DMS79 treated with DMSO at 0.1 percent for 48 hours (cell line): Measurements from ENCODE around the gene CLPTM1.
A peak's percentile ranks its signal among the peaks of the same experiment; 100 is the strongest.
"Not testable (repeated sequence)": the region's sequence is repeated elsewhere in the genome, so short reads cannot be mapped to it uniquely, and the experiment has no call there.

Source experiments
- DNase-seq: peaks from one replicate; lab custom pipeline; 2025; lab: John Stamatoyannopoulos, UW

CLPTM1 gene, protein sequence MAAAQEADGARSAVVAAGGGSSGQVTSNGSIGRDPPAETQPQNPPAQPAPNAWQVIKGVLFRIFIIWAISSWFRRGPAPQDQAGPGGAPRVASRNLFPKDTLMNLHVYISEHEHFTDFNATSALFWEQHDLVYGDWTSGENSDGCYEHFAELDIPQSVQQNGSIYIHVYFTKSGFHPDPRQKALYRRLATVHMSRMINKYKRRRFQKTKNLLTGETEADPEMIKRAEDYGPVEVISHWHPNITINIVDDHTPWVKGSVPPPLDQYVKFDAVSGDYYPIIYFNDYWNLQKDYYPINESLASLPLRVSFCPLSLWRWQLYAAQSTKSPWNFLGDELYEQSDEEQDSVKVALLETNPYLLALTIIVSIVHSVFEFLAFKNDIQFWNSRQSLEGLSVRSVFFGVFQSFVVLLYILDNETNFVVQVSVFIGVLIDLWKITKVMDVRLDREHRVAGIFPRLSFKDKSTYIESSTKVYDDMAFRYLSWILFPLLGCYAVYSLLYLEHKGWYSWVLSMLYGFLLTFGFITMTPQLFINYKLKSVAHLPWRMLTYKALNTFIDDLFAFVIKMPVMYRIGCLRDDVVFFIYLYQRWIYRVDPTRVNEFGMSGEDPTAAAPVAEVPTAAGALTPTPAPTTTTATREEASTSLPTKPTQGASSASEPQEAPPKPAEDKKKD

DNA sequence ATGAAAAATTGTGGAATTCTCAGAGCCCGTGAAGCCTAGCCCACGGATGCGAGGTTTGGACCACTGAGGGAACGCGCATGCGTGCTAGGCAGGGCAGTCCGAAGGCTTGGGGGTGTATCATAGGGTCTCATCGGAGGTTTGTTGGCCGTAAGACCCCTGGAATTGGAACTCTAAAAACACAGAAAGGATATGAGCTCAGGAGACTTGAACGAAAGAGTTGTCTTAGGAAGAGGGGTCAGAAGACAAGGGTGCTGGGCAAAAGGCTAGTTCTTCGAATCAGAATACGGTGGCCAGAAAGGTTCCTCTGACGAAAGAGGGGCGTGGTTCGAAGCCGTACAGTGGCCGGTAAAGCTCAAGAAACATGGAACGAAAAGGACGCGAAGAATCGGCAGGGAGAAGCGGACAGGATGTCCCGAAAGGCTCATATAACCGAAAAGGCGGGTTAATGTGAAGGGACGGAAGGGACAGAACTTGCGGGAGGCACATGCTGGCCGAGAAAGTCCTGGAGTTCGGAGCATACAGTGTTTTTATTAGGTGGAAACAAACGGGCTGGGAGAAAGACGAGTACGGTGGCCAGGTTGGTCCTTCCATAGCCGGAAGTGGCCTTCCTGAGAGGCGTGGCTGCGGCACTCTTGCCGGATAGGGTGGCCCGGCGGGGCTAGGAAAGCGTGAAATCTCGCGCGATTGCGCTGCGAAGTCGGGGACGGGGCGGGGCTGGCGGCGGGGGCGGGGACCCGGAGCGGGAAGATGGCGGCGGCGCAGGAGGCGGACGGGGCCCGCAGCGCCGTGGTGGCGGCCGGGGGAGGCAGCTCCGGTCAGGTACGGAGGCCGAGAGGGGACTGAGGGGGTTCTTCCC, at the start of gene CLPTM1:
CLPTM1 (plus strand) TSS at position 732 of the 856 bp plus-strand sequence; CDS start at position 748, 16 bp downstream.
- DNase-seq = peak; percentile 94

DNA sequence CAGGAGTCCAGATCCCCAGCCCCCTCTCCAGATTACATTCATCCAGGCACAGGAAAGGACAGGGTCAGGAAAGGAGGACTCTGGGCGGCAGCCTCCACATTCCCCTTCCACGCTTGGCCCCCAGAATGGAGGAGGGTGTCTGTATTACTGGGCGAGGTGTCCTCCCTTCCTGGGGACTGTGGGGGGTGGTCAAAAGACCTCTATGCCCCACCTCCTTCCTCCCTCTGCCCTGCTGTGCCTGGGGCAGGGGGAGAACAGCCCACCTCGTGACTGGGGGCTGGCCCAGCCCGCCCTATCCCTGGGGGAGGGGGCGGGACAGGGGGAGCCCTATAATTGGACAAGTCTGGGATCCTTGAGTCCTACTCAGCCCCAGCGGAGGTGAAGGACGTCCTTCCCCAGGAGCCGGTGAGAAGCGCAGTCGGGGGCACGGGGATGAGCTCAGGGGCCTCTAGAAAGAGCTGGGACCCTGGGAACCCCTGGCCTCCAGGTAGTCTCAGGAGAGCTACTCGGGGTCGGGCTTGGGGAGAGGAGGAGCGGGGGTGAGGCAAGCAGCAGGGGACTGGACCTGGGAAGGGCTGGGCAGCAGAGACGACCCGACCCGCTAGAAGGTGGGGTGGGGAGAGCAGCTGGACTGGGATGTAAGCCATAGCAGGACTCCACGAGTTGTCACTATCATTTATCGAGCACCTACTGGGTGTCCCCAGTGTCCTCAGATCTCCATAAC, 49.6 kb upstream of the CLPTM1 start, which contains the start of gene APOE:
APOE (plus strand) TSS at position 360 of the 724 bp plus-strand sequence. CDS start 829 bp downstream, outside the sequence.
- DNase-seq = no peak

DNA sequence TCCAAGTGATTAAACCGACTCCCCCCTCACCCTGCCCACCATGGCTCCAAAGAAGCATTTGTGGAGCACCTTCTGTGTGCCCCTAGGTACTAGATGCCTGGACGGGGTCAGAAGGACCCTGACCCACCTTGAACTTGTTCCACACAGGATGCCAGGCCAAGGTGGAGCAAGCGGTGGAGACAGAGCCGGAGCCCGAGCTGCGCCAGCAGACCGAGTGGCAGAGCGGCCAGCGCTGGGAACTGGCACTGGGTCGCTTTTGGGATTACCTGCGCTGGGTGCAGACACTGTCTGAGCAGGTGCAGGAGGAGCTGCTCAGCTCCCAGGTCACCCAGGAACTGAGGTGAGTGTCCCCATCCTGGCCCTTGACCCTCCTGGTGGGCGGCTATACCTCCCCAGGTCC, 47.6 kb upstream of the CLPTM1 start:
- no peak for DNase-seq

DNA sequence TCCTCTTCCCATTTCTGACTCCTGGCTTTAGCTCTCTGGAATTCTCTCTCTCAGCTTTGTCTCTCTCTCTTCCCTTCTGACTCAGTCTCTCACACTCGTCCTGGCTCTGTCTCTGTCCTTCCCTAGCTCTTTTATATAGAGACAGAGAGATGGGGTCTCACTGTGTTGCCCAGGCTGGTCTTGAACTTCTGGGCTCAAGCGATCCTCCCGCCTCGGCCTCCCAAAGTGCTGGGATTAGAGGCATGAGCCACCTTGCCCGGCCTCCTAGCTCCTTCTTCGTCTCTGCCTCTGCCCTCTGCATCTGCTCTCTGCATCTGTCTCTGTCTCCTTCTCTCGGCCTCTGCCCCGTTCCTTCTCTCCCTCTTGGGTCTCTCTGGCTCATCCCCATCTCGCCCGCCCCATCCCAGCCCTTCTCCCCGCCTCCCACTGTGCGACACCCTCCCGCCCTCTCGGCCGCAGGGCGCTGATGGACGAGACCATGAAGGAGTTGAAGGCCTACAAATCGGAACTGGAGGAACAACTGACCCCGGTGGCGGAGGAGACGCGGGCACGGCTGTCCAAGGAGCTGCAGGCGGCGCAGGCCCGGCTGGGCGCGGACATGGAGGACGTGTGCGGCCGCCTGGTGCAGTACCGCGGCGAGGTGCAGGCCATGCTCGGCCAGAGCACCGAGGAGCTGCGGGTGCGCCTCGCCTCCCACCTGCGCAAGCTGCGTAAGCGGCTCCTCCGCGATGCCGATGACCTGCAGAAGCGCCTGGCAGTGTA, 46.9 kb upstream of the CLPTM1 start:
- DNase-seq = no peak

DNA sequence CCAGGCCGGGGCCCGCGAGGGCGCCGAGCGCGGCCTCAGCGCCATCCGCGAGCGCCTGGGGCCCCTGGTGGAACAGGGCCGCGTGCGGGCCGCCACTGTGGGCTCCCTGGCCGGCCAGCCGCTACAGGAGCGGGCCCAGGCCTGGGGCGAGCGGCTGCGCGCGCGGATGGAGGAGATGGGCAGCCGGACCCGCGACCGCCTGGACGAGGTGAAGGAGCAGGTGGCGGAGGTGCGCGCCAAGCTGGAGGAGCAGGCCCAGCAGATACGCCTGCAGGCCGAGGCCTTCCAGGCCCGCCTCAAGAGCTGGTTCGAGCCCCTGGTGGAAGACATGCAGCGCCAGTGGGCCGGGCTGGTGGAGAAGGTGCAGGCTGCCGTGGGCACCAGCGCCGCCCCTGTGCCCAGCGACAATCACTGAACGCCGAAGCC, 46.3 kb upstream of the CLPTM1 start:
- no peak for DNase-seq

DNA sequence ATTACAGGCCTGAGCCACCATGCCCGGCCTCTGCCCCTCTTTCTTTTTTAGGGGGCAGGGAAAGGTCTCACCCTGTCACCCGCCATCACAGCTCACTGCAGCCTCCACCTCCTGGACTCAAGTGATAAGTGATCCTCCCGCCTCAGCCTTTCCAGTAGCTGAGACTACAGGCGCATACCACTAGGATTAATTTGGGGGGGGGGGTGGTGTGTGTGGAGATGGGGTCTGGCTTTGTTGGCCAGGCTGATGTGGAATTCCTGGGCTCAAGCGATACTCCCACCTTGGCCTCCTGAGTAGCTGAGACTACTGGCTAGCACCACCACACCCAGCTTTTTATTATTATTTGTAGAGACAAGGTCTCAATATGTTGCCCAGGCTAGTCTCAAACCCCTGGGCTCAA, 45.4 kb upstream of the CLPTM1 start:
- DNase-seq = no peak

DNA sequence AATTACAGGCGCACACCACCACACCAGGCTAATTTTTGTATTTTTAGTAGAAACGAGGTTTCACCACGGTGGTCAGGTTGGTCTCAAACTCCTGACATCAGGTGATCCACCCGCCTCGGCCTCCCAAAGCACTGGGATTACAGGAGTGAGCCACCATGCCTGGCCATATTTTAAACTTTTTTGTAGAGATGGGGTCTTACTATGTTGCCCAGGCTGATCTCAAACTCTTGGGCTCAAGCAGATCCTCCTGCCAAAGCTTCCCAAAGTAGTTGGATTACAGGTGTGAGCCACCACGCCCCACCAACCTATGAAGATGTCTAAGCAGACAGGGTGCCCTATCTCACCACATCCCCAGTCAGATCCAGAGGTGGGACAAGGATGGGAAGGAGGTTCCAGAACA, 43.3 kb upstream of the CLPTM1 start:
- not testable (repeated sequence) for DNase-seq

DNA sequence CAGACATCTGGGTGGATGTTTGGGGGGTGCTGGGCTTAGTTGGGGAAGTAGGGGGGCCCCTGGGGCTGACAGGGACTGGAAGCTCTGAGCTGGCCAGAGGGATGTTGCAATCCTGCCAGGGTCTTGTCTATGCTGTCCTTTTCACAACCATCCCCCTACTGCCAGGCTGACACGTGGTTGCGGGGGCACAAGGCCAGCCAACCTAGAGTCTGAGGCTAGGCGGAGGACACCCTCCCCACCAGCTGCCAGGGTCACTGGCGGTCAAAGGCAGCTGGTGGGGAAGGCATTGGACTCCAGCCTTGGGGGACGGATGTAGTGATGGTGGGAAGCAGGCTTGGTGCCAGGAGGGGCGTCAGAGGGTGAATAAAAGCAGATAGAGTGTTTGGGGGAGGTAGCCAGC, 42.3 kb upstream of the CLPTM1 start:
- no peak for DNase-seq

DNA sequence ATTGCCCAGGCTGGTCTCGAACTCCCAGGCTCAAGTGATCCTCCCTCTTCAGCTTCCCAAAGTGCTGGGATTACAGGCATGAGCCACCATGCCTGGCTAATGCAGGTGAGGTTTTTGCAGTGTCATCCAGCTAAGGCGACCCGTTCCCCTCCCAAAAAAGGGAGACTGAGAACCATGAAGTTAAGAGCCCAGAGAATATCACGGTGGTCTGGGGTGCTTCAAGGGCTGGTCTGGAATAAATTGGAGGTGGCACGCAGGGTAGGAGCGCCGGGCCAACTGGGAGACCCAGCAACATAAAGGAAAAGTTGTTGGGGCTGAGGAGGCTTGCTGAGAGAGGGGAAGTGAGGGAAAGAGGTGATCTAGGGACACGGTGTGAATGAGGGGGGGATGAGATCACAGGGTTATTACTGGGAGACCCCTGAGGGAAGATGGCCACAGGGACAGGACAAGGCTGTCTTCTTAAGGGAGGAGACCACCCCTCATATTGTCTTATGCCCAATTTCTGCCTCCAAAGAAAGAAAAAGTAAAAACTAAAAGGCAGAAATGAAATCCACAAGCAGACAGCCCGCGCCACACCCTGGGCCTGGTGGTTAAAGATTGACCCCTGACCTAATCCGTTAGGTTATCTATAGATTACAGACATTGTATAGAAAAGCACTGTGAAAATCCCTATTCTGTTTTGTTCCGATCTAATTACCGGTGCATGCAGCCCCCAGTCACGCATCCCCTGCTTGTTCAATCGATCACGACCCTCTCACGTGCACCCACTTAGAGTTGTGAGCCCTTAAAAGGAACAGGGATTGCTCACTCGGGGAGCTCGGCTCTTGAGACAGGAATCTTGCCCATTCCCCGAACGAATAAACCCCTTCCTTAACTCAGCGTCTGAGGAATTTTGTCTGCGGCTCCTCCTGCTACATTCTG, 41.4 kb upstream of the CLPTM1 start:
- not testable (repeated sequence) for DNase-seq

DNA sequence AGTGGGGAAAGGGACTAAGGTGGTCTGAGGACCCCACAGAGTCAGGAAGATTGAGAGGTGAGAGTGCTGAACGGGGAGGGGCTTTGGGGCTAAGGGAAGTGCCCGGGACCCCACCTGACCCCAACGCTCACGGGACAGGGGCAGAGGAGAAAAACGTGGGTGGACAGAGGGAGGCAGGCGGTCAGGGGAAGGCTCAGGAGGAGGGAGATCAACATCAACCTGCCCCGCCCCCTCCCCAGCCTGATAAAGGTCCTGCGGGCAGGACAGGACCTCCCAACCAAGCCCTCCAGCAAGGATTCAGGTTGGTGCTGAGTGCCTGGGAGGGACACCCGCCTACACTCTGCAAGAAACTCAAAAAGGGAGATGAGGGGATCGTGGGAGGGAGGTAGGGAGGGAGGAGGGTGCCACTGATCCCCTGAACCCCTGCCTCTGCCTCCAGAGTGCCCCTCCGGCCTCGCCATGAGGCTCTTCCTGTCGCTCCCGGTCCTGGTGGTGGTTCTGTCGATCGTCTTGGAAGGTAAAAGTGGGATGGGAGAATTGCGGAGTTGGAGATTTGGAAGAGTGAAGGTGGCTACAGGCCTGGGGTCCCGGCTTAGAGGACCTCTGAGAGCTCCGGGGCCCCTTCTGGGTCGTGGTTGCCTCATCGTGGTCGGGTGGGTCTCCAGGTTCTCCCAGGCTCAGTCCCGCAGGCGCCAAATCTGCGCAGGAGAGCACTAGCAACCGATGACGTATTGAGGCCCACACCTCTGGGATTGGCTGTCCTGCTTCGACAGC, 40.6 kb upstream of the CLPTM1 start, which contains the start of gene APOC1:
APOC1 (plus strand) TSS at position 176 of the 774 bp plus-strand sequence; CDS start at position 460, 284 bp downstream.
- DNase-seq = peak; percentile 84

DNA sequence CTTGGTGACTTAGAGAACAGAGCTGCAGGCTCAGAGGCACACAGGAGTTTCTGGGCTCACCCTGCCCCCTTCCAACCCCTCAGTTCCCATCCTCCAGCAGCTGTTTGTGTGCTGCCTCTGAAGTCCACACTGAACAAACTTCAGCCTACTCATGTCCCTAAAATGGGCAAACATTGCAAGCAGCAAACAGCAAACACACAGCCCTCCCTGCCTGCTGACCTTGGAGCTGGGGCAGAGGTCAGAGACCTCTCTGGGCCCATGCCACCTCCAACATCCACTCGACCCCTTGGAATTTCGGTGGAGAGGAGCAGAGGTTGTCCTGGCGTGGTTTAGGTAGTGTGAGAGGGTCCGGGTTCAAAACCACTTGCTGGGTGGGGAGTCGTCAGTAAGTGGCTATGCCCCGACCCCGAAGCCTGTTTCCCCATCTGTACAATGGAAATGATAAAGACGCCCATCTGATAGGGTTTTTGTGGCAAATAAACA, 30.9 kb upstream of the CLPTM1 start:
- no peak for DNase-seq

DNA sequence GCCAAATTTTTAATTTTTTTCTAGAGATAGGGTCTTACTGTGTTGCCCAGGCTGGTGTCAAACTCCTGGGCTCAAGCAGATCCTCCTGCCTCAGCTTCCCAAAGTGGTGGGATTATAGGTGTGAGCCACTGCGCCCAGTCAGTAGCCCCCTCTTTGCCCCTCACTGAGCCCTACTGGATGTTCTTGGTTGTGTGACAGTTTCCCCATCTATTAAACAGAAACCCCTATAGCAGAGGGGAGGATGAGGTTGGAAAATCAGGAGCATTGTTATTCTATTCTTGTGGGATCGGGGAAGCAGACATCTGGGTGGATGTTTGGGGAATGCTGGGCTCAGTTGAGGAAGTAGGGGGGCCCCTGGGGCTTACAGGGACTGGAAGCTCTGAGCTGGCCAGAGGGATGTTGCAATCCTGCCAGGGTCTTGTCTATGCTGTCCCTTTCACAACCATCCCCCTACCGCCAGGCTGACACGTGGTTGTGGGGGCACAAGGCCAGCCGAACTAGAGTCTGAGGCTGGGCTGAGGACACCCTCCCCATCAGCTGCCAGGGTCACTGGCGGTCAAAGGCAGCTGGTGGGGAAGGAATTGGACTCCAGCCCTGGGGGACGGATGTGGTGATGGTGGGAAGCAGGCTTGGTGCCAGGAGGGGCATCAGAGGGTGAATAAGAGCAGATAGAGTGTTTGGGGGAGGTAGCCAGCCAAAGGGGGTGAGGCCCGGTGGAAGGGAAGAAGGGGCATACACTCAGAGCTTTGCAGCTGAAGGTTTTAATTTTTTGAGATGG, 29.9 kb upstream of the CLPTM1 start:
- peak; percentile 11 for DNase-seq

DNA sequence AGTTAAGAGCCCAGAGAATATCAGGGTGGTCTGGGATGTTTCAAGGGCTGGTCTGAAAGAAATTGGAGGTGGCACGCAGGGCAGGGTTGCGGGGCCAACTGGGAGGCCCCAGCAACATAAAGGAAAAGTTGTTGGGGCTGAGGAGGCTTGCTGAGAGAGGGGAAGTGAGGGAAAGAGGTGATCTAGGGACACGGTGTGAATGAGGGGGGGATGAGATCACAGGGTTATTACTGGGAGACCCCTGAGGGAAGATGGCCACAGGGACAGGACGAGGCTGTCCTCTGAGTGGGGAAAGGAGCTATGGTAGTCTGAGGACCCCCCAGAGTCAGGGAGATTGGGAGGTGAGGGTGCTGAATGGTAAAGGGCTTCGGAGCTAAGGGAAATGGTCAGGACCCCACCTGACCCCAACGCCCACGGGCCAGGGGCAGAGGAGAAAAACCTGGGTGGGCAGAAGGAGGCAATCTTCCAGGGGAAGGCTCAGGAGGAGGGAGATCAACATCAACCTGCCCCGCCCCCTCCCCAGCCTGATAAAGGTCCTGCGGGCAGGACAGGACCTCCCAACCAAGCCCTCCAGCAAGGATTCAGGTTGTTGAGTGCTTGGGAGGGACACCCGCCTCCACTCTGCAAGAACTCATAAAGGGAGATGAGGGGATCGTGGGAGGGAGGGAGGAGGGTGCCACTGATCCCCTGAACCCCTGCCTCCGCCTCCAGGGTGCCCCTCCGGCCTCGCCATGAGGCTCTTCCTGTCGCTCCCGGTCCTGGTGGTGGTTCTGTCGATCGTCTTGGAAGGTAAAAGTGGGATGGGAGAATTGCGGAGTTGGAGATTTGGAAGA, 28.7 kb upstream of the CLPTM1 start:
- DNase-seq = not testable (repeated sequence)

DNA sequence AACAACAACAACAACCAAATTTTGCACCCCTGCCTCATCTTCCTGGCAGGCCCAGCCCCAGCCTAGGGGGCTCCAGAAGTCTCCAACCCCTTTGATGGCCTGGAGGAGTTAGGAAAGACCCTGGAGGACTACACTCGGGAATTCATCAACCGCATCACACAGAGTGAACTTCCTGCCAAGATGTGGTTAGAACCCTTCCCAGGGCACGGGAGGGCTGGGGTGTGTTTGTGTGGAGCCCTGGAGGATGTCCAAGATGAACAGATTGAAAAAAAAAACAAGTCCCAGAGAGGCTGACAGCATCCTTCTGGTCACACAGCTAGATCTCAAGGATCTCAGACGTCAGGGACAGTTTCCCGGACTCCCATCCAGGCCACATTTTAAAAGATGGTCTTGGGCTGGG, 27.4 kb upstream of the CLPTM1 start:
- no peak for DNase-seq

DNA sequence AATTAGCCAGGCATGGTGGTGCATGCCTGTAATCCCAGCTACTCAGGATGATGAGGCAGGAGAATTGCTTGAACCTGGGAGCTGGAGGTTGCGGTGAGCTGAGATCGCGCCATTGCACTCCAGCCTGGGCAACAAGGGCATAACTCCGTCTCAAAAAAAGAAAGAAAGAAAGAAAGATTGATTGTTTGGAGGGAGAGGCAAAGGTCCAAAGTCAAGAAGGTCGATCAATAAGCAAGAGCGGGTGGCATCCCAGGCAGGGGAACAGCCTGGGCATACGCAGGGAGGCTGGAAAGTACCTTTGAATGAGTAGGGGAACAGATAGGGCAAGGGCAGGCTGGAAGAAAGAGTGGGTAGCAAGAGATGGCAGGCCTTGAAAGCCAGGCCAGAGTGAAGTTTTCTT, 25.1 kb upstream of the CLPTM1 start:
- DNase-seq = no peak

DNA sequence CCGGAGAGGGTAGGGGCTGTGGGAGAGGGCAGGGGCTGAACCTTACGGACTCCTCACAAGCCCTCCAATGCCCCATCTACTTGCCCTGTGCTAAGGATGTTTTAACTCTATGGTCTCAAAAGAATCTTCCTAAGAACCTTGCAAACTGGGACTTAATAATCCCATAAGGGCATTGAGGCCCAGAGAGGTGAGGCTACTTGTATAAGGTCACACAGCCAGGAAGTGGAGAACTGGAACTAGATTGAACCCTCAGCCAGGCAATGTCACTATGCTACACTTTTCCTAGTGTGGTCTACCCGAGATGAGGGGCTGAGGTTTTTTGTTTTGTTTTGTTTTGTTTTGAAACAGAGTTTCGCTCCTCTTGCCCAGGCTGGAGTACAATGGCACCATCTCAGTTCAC, 23.6 kb upstream of the CLPTM1 start:
- DNase-seq = no peak

DNA sequence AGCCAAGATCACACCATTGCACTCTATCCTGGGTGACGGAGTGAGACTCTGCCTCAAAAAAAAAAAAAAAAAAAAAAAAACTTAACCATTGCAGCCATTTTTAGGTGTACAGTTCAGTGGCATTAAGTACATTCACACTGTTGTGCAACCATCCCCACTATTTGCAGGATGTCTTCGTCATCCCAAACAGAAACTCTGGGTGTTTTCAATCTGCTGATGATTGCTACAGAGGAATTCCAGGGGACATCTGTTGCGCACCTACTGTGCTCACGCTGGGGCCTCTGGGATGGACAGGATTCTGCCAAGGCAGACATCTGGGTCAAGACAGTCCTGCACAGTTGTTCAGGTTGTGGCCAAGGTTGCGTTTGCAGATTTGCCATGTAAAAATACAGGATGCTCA, 15.5 kb upstream of the CLPTM1 start:
- DNase-seq = no peak
